DOHH2 (cell line): ENCODE data around the gene RER1.

Source experiments
- CTCF ChIP-seq: fragments of 200-600 bp; sonication (generic); IDR thresholded peaks from one replicate; pipeline ENCODE4 v1.5.1; 2014; ENCODE audit warnings: antibody characterized with exemption, mild to moderate bottlenecking, low read depth, low read length; ENCODE audit not compliant: poor library complexity, severe bottlenecking
- EZH2phosphoT487 ChIP-seq: fragments of 200-600 bp; sonication (generic); IDR thresholded peaks from 2 replicates; pipeline ENCODE4 v1.6.1; 2017; ENCODE audit warnings: borderline replicate concordance, mild to moderate bottlenecking, antibody characterized with exemption, low read length, moderate library complexity, mixed read lengths

GRCh38 chr1:2403273-2403672 lies 11.6 kb downstream of the RER1 start:
- no peak for TF ChIP-seq CTCF
- TF ChIP-seq EZH2phosphoT487 = no peak
